Measurements from ENCODE around the gene PLA2G12A.
A peak's percentile ranks its signal among the peaks of the same experiment; 100 is the strongest.

DNA sequence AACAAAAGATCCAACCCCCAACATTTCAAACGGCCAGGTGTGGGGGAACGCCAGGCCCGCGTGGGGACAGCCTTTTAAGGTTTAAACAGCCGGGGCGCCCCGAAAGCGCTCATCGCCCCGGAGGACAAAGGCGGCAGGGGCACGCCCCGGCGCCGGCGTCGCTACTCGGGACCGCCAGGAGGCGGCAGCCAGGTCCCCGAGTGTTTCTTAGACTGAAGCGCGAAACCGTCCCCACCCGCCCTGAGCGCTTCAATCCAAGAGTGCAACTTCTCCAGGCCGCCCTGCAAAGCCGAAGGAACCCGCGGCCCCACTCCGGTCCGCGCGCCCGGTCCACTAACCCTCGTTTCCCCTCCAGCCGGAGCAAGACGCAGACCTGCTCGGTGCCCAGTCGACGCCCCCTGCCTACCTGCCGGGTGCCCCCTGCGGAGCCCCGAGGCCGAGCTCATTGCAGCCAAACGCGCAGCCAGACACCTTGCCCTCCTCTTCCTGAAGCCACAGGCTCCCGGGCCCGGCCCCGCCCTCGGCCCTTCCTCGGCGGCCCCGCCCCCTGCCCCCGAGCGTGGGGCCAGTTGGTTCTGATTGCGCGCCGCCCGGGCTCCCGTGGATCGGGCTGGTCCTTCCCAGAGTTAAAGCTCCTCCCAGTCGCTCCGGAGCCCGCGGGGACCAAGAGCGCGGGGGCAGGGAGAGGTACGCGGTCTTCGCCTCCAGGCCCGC, 26.8 kb downstream of the PLA2G12A start, which contains the start of gene CASP6:
- TF ChIP-seq CBFB (IDR thresholded peaks at IDR 0.05; ENCODE audit: low read depth) (0 out of 2 replicates have a peak, but pooled peaks have one; percentile 6), PAX8 (IDR thresholded peaks at IDR 0.05) (no peak), ZNF24 (IDR thresholded peaks at IDR 0.05) (no peak), RAD51 (IDR thresholded peaks at IDR 0.05) (no peak)
